GM21367 (cell line): ENCODE data around the gene FUBP3.

Experiments
- ATAC-seq: cut with Tn5 transposase; IDR thresholded peaks from one replicate; pipeline ENCODE4 v1.9.1; 2021; ENCODE audit not compliant: unreplicated experiment

FUBP3 gene

GRCh38 chr9:130633336-130634190, 54.2 kb downstream of the FUBP3 start:
- ATAC-seq = no peak

GRCh38 chr9:130634191-130634768, 54.9 kb downstream of the FUBP3 start:
- ATAC-seq = no peak

- no peak for ATAC-seq
Observed at GRCh38 chr9:130634801-130635200, 55.4 kb downstream of the FUBP3 start.

GRCh38 chr9:130635306-130635705, 55.9 kb downstream of the FUBP3 start:
- ATAC-seq = no peak

GRCh38 chr9:130635721-130636647, 56.6 kb downstream of the FUBP3 start:
- ATAC-seq = no peak

- ATAC-seq = no peak
Observed at GRCh38 chr9:130636648-130637020, 57.3 kb downstream of the FUBP3 start.

- ATAC-seq = no peak
Observed at GRCh38 chr9:130638284-130639123, 59.1 kb downstream of the FUBP3 start.

- no peak for ATAC-seq
Observed at GRCh38 chr9:130639124-130639765, 59.9 kb downstream of the FUBP3 start.

- no peak for ATAC-seq
Observed at GRCh38 chr9:130639866-130640555, 60.6 kb downstream of the FUBP3 start.

GRCh38 chr9:130640681-130641080, 61.3 kb downstream of the FUBP3 start:
- ATAC-seq = no peak

GRCh38 chr9:130642926-130643325, 63.5 kb downstream of the FUBP3 start:
- no peak for ATAC-seq

GRCh38 chr9:130651221-130651620, 71.8 kb downstream of the FUBP3 start:
- no peak for ATAC-seq

GRCh38 chr9:130651752-130652151, 72.4 kb downstream of the FUBP3 start:
- no peak for ATAC-seq

- no peak for ATAC-seq
Observed at GRCh38 chr9:130654879-130655278, 75.5 kb downstream of the FUBP3 start.

- ATAC-seq = no peak
Observed at GRCh38 chr9:130658893-130659698, 79.7 kb downstream of the FUBP3 start.

GRCh38 chr9:130659699-130660248, 80.4 kb downstream of the FUBP3 start:
- no peak for ATAC-seq

GRCh38 chr9:130660326-130660682, 80.9 kb downstream of the FUBP3 start:
- ATAC-seq = no peak

GRCh38 chr9:130660683-130661450, 81.5 kb downstream of the FUBP3 start:
- no peak for ATAC-seq
